Lower leg skin (tissue), 3 donors: ENCODE results near the gene PADI4.

Experiments used
- CTCF ChIP-seq, 3 donors: fragments of 450-650 bp; IDR thresholded peaks; one replicate each; pipeline ENCODE4 v1.5.1; 2016; ENCODE audit warnings: antibody characterized with exemption in 3 of 3, mild to moderate bottlenecking in 3 of 3, moderate library complexity in 2 of 3
- POLR2A ChIP-seq, 2 donors: fragments of 450-650 bp; IDR thresholded peaks; one replicate each; pipeline ENCODE4 v1.6.1; 2016 to 2017; ENCODE audit warnings: antibody characterized with exemption in 2 of 2, mild to moderate bottlenecking in 1 of 2, moderate library complexity in 1 of 2

GRCh38 chr1:17397910-17398695 is 90.1 kb downstream of the PADI4 start:
- no peak for TF ChIP-seq CTCF (IDR thresholded peaks at IDR 0.05)
- TF ChIP-seq POLR2A (IDR thresholded peaks at IDR 0.05), result no peak
